HCT116 (cell line): ENCODE measurements around the gene PAQR7.

ENCODE experiments used
- CTCF ChIP-seq, 3 experiments: fragments of 200-600 bp in 1 of 3; sonication (generic) in 1 of 3; IDR thresholded peaks in 2 of 3; conservative IDR thresholded peaks in 1 of 3; 2 replicates each; pipeline ENCODE4 v1.5.1; 2012 to 2017; ENCODE audit warnings: low read depth in 2 of 3, low read length in 2 of 3, antibody characterized with exemption in 1 of 3, borderline replicate concordance in 1 of 3, control low read depth in 1 of 3, mild to moderate bottlenecking in 1 of 3, mixed read lengths in 1 of 3, mixed run types in 1 of 3, moderate library complexity in 1 of 3; ENCODE audit not compliant: insufficient read depth in 1 of 3
- EZH2 ChIP-seq: fragments of 200-600 bp; sonication (generic); IDR thresholded peaks from 2 replicates; pipeline ENCODE4 v1.6.1; 2017; ENCODE audit warnings: antibody characterized with exemption, mixed run types
- EZH2phosphoT487 ChIP-seq: fragments of 200-600 bp; IDR thresholded peaks from 2 replicates; pipeline ENCODE4 v1.6.1; 2018; ENCODE audit warnings: antibody characterized with exemption, borderline replicate concordance
- FOSL1 ChIP-seq: IDR thresholded peaks from 2 replicates; pipeline ENCODE4 v1.6.1; 2012; ENCODE audit warnings: low read depth
- POLR2A ChIP-seq: IDR thresholded peaks from 2 replicates; pipeline ENCODE4 v1.7.0; 2011; ENCODE audit warnings: borderline replicate concordance; ENCODE audit not compliant: insufficient read depth, insufficient read length; ENCODE audit errors: extremely low read depth
- POLR2AphosphoS5 ChIP-seq: IDR thresholded peaks from 2 replicates; pipeline ENCODE4 v1.6.1; 2011; ENCODE audit warnings: mild to moderate bottlenecking, low read depth, low read length, moderate library complexity
- RAD21 ChIP-seq: IDR thresholded peaks from 2 replicates; pipeline ENCODE4 v1.6.1; 2012; ENCODE audit warnings: low read depth, mild to moderate bottlenecking
- REST ChIP-seq: IDR thresholded peaks from 2 replicates; pipeline ENCODE4 v1.6.1; 2012; ENCODE audit warnings: low read depth
- TCF7L2 ChIP-seq: IDR thresholded peaks from 2 replicates; pipeline ENCODE4 v1.7.0; 2011; ENCODE audit warnings: borderline replicate concordance, inconsistent platforms; ENCODE audit not compliant: insufficient read depth, insufficient read length; ENCODE audit errors: extremely low read depth

- TF ChIP-seq CTCF (IDR thresholded peaks at IDR 0.05 in 2 of 3, conservative IDR thresholded peaks at IDR 0.05 in 1 of 3; ENCODE audit: borderline replicate concordance in 1 of 3, insufficient read depth in 1 of 3, low read depth in 2 of 3, low read length in 2 of 3) (no peak), REST (no peak), RAD21 (no peak), FOSL1 (no peak), EZH2phosphoT487 (no peak), TCF7L2 (no peak), EZH2 (no peak), POLR2A (no peak), POLR2AphosphoS5 (no peak)
Observed at GRCh38 chr1:25885602-25886001, 10.1 kb upstream of the PAQR7 start.
